ENCODE results near the gene GPATCH2.
"Not testable (repeated sequence)": the region's sequence is repeated elsewhere in the genome, so short reads cannot be mapped to it uniquely, and the experiment has no call there.

The GPATCH2 gene
- 8.7 to 27.3 (median 16.9) reads per million in 18 experiments for total RNA-seq

- DNase-seq = peak; percentile 83 to 89
Observed at GRCh38 chr1:217630711-217631591, at the start of gene GPATCH2, which contains the start of gene SPATA17. TSS of gene GPATCH2 (minus strand) at chr1:217631090. CDS start at chr1:217630971, 119 bp downstream. TSS of gene SPATA17 (plus strand) at chr1:217631344. CDS start at chr1:217631379, 35 bp downstream.

- peak; percentile 2 to 8 for DNase-seq
Observed at GRCh38 chr1:217674028-217674729, 43.3 kb upstream of the GPATCH2 start.

- DNase-seq = peak; percentile 32 to 84
Observed at GRCh38 chr1:217673387-217673786, 42.5 kb upstream of the GPATCH2 start.

- DNase-seq = no peak
Observed at GRCh38 chr1:217668351-217668940, 37.6 kb upstream of the GPATCH2 start.

GRCh38 chr1:217661407-217661806, 30.5 kb upstream of the GPATCH2 start:
- no peak for DNase-seq

GRCh38 chr1:217660353-217661062, 29.6 kb upstream of the GPATCH2 start:
- no peak for DNase-seq

GRCh38 chr1:217650674-217651073, 19.8 kb upstream of the GPATCH2 start:
- DNase-seq = no peak

GRCh38 chr1:217647791-217648190, 16.9 kb upstream of the GPATCH2 start:
- no peak for DNase-seq

GRCh38 chr1:217642455-217642854, 11.6 kb upstream of the GPATCH2 start:
- DNase-seq = no peak

- no peak for DNase-seq
Observed at GRCh38 chr1:217627431-217627830, 3.5 kb downstream of the GPATCH2 start.

- DNase-seq = no peak
Observed at GRCh38 chr1:217626321-217626720, 4.6 kb downstream of the GPATCH2 start.

- no peak for DNase-seq
Observed at GRCh38 chr1:217622042-217622441, 8.8 kb downstream of the GPATCH2 start.

GRCh38 chr1:217620814-217621213, 10.1 kb downstream of the GPATCH2 start:
- DNase-seq = no peak

- DNase-seq = peak; percentile 6 to 24
Observed at GRCh38 chr1:217617126-217617525, 13.8 kb downstream of the GPATCH2 start.

- DNase-seq = no peak
Observed at GRCh38 chr1:217614200-217614712, 16.6 kb downstream of the GPATCH2 start.

- no peak for DNase-seq
Observed at GRCh38 chr1:217605390-217605789, 25.5 kb downstream of the GPATCH2 start.

GRCh38 chr1:217602380-217602779, 28.5 kb downstream of the GPATCH2 start:
- no peak for DNase-seq

- no peak for DNase-seq
Observed at GRCh38 chr1:217599154-217599553, 31.7 kb downstream of the GPATCH2 start.

GRCh38 chr1:217590598-217590997, 40.3 kb downstream of the GPATCH2 start:
- DNase-seq = no peak

- DNase-seq = no peak
Observed at GRCh38 chr1:217586586-217586985, 44.3 kb downstream of the GPATCH2 start.

- peak; percentile 43 to 68 for DNase-seq
Observed at GRCh38 chr1:217585577-217585976, 45.3 kb downstream of the GPATCH2 start.

- DNase-seq = not testable (repeated sequence)
Observed at GRCh38 chr1:217584286-217584811, 46.5 kb downstream of the GPATCH2 start.

Measured in inflammatory macrophage (primary cell).